ENCODE results near the gene CCNL2.

- TF ChIP-seq CTCF (IDR thresholded peaks at IDR 0.05; ENCODE audit: low read depth, low read length, missing input control) (no peak), JUND (IDR thresholded peaks at IDR 0.05) (no peak), REST (IDR thresholded peaks at IDR 0.05) (no peak), EGR1 (IDR thresholded peaks at IDR 0.05; ENCODE audit: low read depth in 2 of 2) (no peak), RAD21 (IDR thresholded peaks at IDR 0.05) (no peak)
These were observed 52.0 kb downstream of the CCNL2 start for GRCh38 chr1:1347026-1347595.
